Sigmoid colon (tissue), 4 donors: ENCODE data around the gene LPP.
A peak's percentile ranks its signal among the peaks of the same experiment; 100 is the strongest.

Experiments used
- POLR2AphosphoS5 ChIP-seq, 4 donors: sonication (generic); formaldehyde crosslinking; IDR thresholded peaks; one replicate each; pipeline ENCODE4 v1.6.1; 2017; ENCODE audit warnings: antibody characterized with exemption in 4 of 4
- TF ChIP-seq, protein P1 (sequence below), 4 experiments: fragments of 450-650 bp in 3 of 4; fragments of 200-600 bp in 1 of 4; IDR thresholded peaks; one replicate each; pipeline ENCODE4 v1.5.1; 2016 to 2019; ENCODE audit warnings: antibody characterized with exemption in 4 of 4, mild to moderate bottlenecking in 3 of 4, moderate library complexity in 2 of 4

DNA sequence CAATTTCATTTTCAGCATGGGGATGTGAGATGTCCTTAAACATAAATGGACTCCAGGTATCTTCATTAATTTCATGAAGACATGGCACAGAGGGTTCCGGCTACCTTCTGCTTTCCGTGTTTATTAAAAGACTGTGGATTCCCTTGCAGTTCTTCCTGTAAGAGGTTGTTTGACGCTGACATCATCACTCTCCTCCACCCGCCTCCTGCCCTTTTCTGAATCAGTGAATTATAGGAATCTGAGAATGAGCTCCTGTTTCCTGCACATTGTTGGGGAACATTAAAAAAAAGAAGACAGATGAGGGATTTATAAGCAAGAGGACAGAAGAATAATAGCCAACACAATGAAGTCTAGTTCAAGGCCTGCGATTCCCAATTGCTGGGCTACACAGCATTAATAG, 191.3 kb downstream of the LPP start:
- TF ChIP-seq, protein P1, sequence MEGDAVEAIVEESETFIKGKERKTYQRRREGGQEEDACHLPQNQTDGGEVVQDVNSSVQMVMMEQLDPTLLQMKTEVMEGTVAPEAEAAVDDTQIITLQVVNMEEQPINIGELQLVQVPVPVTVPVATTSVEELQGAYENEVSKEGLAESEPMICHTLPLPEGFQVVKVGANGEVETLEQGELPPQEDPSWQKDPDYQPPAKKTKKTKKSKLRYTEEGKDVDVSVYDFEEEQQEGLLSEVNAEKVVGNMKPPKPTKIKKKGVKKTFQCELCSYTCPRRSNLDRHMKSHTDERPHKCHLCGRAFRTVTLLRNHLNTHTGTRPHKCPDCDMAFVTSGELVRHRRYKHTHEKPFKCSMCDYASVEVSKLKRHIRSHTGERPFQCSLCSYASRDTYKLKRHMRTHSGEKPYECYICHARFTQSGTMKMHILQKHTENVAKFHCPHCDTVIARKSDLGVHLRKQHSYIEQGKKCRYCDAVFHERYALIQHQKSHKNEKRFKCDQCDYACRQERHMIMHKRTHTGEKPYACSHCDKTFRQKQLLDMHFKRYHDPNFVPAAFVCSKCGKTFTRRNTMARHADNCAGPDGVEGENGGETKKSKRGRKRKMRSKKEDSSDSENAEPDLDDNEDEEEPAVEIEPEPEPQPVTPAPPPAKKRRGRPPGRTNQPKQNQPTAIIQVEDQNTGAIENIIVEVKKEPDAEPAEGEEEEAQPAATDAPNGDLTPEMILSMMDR (IDR thresholded peaks at IDR 0.05), result no peak
- TF ChIP-seq POLR2AphosphoS5 (IDR thresholded peaks at IDR 0.05), result peak in 1 of 4 donors; percentile 33
